ENCODE data around the gene ARHGAP8. TPM values are rescaled to one million over a fixed set of nuclear protein-coding genes. Genes with fewer than 3 reads are reported as not detected.
A peak's percentile ranks its signal among the peaks of the same experiment; 100 is the strongest.

ARHGAP8 gene
- total and polyA plus RNA-seq, 2 experiments from 2014 or later, result 62.8 to 64.9 TPM

DNA sequence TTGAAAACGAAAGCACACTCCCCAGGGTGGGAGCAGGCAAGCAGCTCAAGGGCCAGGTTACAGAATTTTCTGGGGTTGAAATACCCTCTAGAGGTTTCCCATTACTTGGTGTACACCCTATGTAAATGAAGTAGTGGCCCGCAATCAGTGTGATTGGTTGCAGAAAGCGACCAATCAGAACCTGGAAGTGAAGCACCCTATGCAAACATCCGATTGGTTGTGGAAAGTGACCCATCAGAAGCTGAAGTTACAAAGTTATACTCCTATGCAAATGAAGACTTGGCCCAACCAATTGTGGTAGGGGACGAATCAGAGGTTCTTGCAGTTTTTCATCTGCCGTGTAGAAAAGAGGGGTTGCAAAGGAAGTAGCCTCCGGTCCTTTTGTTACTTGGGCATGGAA is 31.2 kb upstream of the ARHGAP8 start:
- Histone ChIP-seq H3K27me3 (ENCODE audit: insufficient read depth) (no peaks in the 10 kb centered on the region), H3K4me2 (no peak overlapping the region), H3K79me2 (replicated peaks; ENCODE audit: insufficient read depth) (no peaks in the 10 kb centered on the region), H3K4me3 (no peak overlapping the region), H4K20me1 (replicated peaks; ENCODE audit: insufficient read depth) (no peaks in the 10 kb centered on the region), H3K27ac (ENCODE audit: low read depth) (no peak overlapping the region), H3K9me2 (ENCODE audit: insufficient read depth) (no peaks in the 10 kb centered on the region), H3K36me3 (ENCODE audit: insufficient read depth) (no peaks in the 10 kb centered on the region), H2AFZ (no peak overlapping the region), H3F3A (replicated peaks; ENCODE audit: low read depth) (no peaks in the 10 kb centered on the region), H3K4me1 (ENCODE audit: insufficient read depth) (no peaks in the 10 kb centered on the region; the same call in 1 of the 2 replicates)
- Mint-ChIP-seq H3K36me3 (ENCODE audit: low read depth) (no peaks in the 10 kb centered on the region; the same call in 2 of the 3 replicates), H3K4me1 (peaks cover 17% of the 10 kb centered on the region), H3K27ac (peak overlapping the region; percentile 70; the same call in 1 of the 2 replicates), H3K9me3 (no peaks in the 10 kb centered on the region), H3K4me3 (no peak overlapping the region), H3K27me3 (ENCODE audit: insufficient read depth, low read depth, poor library complexity) (peaks cover 4% of the 10 kb centered on the region)
- peak; percentile 65 for DNase-seq (ENCODE audit: low spot score)
- ATAC-seq, result peak; percentile 85
- no peak for TF ChIP-seq REST (IDR thresholded peaks at IDR 0.05; ENCODE audit: unreplicated experiment)
- no peak for TF ChIP-seq ZNF331 (CRISPR knock-in tag; IDR thresholded peaks at IDR 0.05; ENCODE audit: low read depth)
- TF ChIP-seq, protein P1, sequence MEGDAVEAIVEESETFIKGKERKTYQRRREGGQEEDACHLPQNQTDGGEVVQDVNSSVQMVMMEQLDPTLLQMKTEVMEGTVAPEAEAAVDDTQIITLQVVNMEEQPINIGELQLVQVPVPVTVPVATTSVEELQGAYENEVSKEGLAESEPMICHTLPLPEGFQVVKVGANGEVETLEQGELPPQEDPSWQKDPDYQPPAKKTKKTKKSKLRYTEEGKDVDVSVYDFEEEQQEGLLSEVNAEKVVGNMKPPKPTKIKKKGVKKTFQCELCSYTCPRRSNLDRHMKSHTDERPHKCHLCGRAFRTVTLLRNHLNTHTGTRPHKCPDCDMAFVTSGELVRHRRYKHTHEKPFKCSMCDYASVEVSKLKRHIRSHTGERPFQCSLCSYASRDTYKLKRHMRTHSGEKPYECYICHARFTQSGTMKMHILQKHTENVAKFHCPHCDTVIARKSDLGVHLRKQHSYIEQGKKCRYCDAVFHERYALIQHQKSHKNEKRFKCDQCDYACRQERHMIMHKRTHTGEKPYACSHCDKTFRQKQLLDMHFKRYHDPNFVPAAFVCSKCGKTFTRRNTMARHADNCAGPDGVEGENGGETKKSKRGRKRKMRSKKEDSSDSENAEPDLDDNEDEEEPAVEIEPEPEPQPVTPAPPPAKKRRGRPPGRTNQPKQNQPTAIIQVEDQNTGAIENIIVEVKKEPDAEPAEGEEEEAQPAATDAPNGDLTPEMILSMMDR (conservative IDR thresholded peaks at IDR 0.05; ENCODE audit: low read depth in 2 of 2), result no peak
- TF ChIP-seq, protein P2, sequence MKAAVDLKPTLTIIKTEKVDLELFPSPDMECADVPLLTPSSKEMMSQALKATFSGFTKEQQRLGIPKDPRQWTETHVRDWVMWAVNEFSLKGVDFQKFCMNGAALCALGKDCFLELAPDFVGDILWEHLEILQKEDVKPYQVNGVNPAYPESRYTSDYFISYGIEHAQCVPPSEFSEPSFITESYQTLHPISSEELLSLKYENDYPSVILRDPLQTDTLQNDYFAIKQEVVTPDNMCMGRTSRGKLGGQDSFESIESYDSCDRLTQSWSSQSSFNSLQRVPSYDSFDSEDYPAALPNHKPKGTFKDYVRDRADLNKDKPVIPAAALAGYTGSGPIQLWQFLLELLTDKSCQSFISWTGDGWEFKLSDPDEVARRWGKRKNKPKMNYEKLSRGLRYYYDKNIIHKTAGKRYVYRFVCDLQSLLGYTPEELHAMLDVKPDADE (IDR thresholded peaks at IDR 0.05), result no peak
- TF ChIP-seq ZNF114 (CRISPR knock-in tag; IDR thresholded peaks at IDR 0.05), result no peak
- no peak for TF ChIP-seq POLR2AphosphoS5 (IDR thresholded peaks at IDR 0.05; ENCODE audit: low read depth)
- no peak for TF ChIP-seq STAT1 (IDR thresholded peaks at IDR 0.05; ENCODE audit: unreplicated experiment)
- TF ChIP-seq ZNF462 (CRISPR knock-in tag; IDR thresholded peaks at IDR 0.05), result no peak
- TF ChIP-seq EZH2 (IDR thresholded peaks at IDR 0.05; ENCODE audit: low read depth, unreplicated experiment), result no peak
- no peak for TF ChIP-seq JUNB (IDR thresholded peaks at IDR 0.05; ENCODE audit: unreplicated experiment)
- TF ChIP-seq EZH2phosphoT487 (IDR thresholded peaks at IDR 0.05; ENCODE audit: unreplicated experiment), result no peak
- TF ChIP-seq CREB1 (CRISPR knock-in tag; IDR thresholded peaks at IDR 0.05; ENCODE audit: low read depth), result no peak
- no peak for TF ChIP-seq NANOG (IDR thresholded peaks at IDR 0.05; ENCODE audit: borderline replicate concordance)
